ENCODE results near the gene OR4S2. TPM values are rescaled to one million over a fixed set of nuclear protein-coding genes. Genes with fewer than 3 reads are reported as not detected.

OR4S2 gene, protein sequence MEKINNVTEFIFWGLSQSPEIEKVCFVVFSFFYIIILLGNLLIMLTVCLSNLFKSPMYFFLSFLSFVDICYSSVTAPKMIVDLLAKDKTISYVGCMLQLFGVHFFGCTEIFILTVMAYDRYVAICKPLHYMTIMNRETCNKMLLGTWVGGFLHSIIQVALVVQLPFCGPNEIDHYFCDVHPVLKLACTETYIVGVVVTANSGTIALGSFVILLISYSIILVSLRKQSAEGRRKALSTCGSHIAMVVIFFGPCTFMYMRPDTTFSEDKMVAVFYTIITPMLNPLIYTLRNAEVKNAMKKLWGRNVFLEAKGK
- not detected in 2 replicates for total RNA-seq

GRCh38 chr11:55648027-55648426 lies at the start of gene OR4S2:
Gene OR4S2 (plus strand): TSS chr11:55648327. CDS start chr11:55650904, 2,577 bp downstream.
- Mint-ChIP-seq H3K9me3 (peaks cover 27% of the 10 kb centered on the region), H3K36me3 (ENCODE audit: low read depth) (no peaks in the 10 kb centered on the region), H3K27ac (no peak within 1 kb of the TSS), H3K4me1 (no peaks in the 10 kb centered on the region), H3K4me3 (no peak within 1 kb of the TSS), H3K27me3 (no peaks in the 10 kb centered on the region)
- no peak for DNase-seq
- intact Hi-C loops (cut with micrococcal nuclease) = no loop called here

DNA sequence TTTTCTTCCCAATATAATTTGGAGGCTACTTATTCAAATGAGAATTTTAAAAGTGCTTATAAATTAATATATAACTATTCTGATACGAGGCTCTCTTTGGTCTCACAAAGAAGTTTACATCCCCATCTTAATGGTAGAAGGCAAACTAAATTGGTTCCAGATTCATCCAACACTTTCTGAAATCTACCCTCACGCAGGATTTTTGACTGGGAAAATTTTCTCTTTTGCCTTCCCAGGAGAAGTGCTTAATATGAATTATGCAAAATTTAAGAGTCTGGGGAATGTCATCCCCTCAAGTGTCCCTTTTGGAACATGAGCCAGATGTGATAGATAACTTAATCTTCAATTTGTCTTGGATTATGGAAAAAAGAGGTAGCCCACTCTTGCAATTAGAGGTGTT lies 40.6 kb upstream of the OR4S2 start, which contains the start of gene OR4C11:
TSS of gene OR4C11 (minus strand) at position 101 of the 400 bp plus-strand sequence. CDS start 3,272 bp downstream, outside the sequence.
- Mint-ChIP-seq H3K4me1 (no peaks in the 10 kb centered on the region), H3K9me3 (peaks cover 14% of the 10 kb centered on the region), H3K27me3 (no peaks in the 10 kb centered on the region), H3K4me3 (no peak within 1 kb of the TSS), H3K27ac (no peak within 1 kb of the TSS), H3K36me3 (ENCODE audit: low read depth) (no peaks in the 10 kb centered on the region)
- intact Hi-C loops (cut with micrococcal nuclease) = no loop called here
- no peak for DNase-seq

DNA sequence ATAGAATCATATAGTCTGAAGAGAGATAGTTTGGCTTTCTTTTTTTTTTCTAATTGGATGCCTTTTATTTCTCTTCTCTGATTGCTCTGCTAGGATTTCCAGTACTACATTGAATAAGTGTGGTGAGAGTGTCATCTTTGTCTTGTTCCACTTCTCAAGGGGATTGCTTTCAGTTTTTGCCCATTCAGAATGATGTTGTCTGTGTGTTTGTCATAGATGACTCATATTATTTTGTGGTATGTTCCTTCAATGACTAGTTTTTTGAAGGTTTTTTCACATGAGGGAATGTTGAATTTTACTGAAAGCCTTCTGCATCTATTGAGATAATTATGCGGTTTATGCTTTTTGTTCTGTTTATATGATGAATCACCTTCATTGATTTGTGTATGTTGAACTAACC lies 23.6 kb upstream of the OR4S2 start:
- no peak overlapping the region for H3K27ac Mint-ChIP-seq
- H3K27me3 Mint-ChIP-seq = no peaks in the 10 kb centered on the region
- H3K4me3 Mint-ChIP-seq = no peak overlapping the region
- peaks cover 20% of the 10 kb centered on the region for H3K9me3 Mint-ChIP-seq
- no peaks in the 10 kb centered on the region for H3K36me3 Mint-ChIP-seq (ENCODE audit: low read depth)
- no peak for DNase-seq
- no peaks in the 10 kb centered on the region for H3K4me1 Mint-ChIP-seq
- intact Hi-C loops (cut with micrococcal nuclease) = no loop called here

- Mint-ChIP-seq H3K27me3 (no peaks in the 10 kb centered on the region), H3K9me3 (peaks cover 12% of the 10 kb centered on the region), H3K4me1 (no peaks in the 10 kb centered on the region), H3K27ac (no peak within 1 kb of the TSS), H3K4me3 (no peak within 1 kb of the TSS), H3K36me3 (ENCODE audit: low read depth) (no peaks in the 10 kb centered on the region)
- DNase-seq = no peak
- intact Hi-C loops (cut with micrococcal nuclease) = no loop called here
Measured at GRCh38 chr11:55634813-55635212, 13.3 kb upstream of the OR4S2 start, which contains the start of gene OR4P4. Gene OR4P4 (plus strand): TSS chr11:55635113.

- no peaks in the 10 kb centered on the region for H3K36me3 Mint-ChIP-seq (ENCODE audit: low read depth)
- no peak overlapping the region for H3K4me3 Mint-ChIP-seq
- H3K27me3 Mint-ChIP-seq = no peaks in the 10 kb centered on the region
- H3K9me3 Mint-ChIP-seq = peaks cover 20% of the 10 kb centered on the region
- H3K27ac Mint-ChIP-seq = no peak overlapping the region
- intact Hi-C loops (cut with micrococcal nuclease) = no loop called here
- H3K4me1 Mint-ChIP-seq = no peaks in the 10 kb centered on the region
- DNase-seq = no peak
Measured at GRCh38 chr11:55652560-55652959, 4.4 kb downstream of the OR4S2 start.

DNA sequence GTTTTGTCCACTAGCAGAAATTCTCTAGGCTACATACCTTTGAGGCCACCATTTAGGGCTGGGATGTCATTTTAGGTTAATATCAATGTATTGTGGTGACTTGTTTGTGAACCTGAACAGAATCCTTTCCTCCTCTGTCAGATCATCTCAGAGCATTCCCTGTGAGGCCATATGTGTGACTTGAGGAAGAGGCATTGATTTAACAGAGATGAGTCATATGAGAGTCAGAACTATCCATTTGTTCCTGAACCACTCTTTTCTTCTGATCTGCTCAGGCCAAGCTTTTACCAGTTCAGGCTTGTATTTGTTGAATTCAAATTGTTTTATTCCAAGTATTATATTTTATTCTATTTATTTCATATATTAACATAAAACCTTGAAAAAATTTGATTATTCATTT lies 7.0 kb downstream of the OR4S2 start:
- DNase-seq = no peak
- H3K4me1 Mint-ChIP-seq = no peaks in the 10 kb centered on the region
- intact Hi-C loops (cut with micrococcal nuclease) = no loop called here

DNA sequence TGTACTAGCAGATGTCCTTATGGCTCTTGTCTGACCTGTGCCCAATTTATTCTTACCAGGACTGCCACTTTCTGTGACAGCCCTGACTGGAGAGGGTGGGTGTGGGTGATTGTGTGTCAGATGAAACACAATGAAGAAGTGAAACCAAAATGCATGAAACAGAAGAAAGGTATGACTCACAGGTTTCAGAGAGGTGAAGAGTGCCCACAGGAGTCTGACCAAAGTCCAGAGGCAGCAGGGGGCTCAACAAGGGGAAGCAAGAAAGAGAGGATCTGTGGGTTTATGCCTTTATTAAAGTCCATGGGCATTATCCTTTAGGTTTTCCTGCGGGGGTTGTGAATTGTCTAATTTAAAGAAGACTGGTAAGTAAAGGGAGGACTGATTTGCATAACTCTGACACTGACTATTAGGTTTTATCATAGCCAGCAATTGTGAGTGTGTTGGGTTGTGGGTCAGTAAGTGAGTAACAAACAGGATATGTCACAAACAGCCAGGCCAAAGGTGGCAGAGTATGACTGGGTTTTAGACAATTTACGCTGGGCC lies 10.0 kb downstream of the OR4S2 start:
- Mint-ChIP-seq H3K27me3 (no peaks in the 10 kb centered on the region), H3K4me1 (no peaks in the 10 kb centered on the region), H3K27ac (no peak overlapping the region), H3K9me3 (peaks cover 4% of the 10 kb centered on the region), H3K4me3 (no peak overlapping the region), H3K36me3 (ENCODE audit: low read depth) (no peaks in the 10 kb centered on the region)
- intact Hi-C loops (cut with micrococcal nuclease) = no loop called here
- no peak for DNase-seq

More for the DNA sequence above, 7.0 kb downstream of the OR4S2 start:
- Mint-ChIP-seq H3K36me3 (ENCODE audit: low read depth) (no peaks in the 10 kb centered on the region), H3K9me3 (peaks cover 11% of the 10 kb centered on the region), H3K4me3 (no peak overlapping the region), H3K27ac (no peak overlapping the region), H3K27me3 (no peaks in the 10 kb centered on the region)

DNA sequence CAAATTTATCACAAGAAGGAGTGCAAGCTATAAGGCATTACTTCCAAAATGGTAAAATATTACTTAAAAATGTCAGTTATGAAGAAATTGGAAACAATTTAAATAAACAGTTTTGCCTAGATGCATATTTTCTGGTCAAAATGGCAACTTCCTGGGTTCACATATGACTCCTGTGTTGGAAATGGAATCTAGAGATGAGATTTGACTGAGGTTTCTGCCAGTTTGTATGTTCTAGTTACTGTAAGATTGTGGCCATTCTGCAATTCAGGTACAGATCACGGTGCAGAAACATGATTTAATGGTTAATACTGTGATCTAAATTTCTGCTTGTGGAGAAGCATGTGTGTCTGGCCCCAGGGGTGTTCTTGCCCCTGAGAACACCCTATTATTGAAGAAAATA lies 10.5 kb downstream of the OR4S2 start:
- no peaks in the 10 kb centered on the region for H3K27me3 Mint-ChIP-seq
- H3K36me3 Mint-ChIP-seq (ENCODE audit: low read depth) = no peaks in the 10 kb centered on the region
- intact Hi-C loops (cut with micrococcal nuclease) = no loop called here
- H3K4me1 Mint-ChIP-seq = no peaks in the 10 kb centered on the region
- no peak overlapping the region for H3K27ac Mint-ChIP-seq
- DNase-seq = no peak
- H3K9me3 Mint-ChIP-seq = peaks cover 4% of the 10 kb centered on the region
- no peak overlapping the region for H3K4me3 Mint-ChIP-seq

DNA sequence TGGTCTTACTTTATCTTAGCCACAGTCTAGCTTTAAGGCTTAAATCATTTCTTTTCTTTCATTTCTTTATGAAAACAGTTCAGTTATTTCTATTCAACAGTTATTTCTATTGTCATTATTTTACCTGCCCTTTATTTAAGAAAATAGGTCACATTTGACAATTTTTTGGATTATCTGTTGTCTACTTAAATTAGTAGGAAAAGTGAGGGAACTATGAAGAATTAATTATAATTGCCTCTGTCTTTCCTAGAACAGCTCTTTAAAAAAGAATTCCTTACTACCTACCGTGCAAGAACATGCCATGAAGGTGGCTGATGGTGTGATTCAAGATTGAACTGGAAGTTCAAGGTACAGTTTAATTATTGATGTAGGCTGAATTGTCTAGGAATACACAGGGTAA lies 13.8 kb downstream of the OR4S2 start, which contains the start of gene OR4C6:
TSS of gene OR4C6 (plus strand) at position 301 of the 400 bp plus-strand sequence. CDS start 2,966 bp downstream, outside the sequence.
- Mint-ChIP-seq H3K27ac (no peak within 1 kb of the TSS), H3K27me3 (no peaks in the 10 kb centered on the region), H3K36me3 (ENCODE audit: low read depth) (no peaks in the 10 kb centered on the region), H3K4me1 (no peaks in the 10 kb centered on the region), H3K9me3 (no peaks in the 10 kb centered on the region), H3K4me3 (no peak within 1 kb of the TSS)
- no peak for DNase-seq
- intact Hi-C loops (cut with micrococcal nuclease) = no loop called here

GRCh38 chr11:55669376-55669775 lies 21.2 kb downstream of the OR4S2 start:
- DNase-seq = no peak
- H3K27ac Mint-ChIP-seq = no peak overlapping the region
- no peak overlapping the region for H3K4me3 Mint-ChIP-seq
- no peaks in the 10 kb centered on the region for H3K4me1 Mint-ChIP-seq
- intact Hi-C loops (cut with micrococcal nuclease) = no loop called here
- peaks cover 4% of the 10 kb centered on the region for H3K9me3 Mint-ChIP-seq
- no peaks in the 10 kb centered on the region for H3K27me3 Mint-ChIP-seq
- no peaks in the 10 kb centered on the region for H3K36me3 Mint-ChIP-seq (ENCODE audit: low read depth)

GRCh38 chr11:55673860-55674259 lies 25.7 kb downstream of the OR4S2 start:
- H3K36me3 Mint-ChIP-seq (ENCODE audit: low read depth) = no peaks in the 10 kb centered on the region
- H3K27me3 Mint-ChIP-seq = no peaks in the 10 kb centered on the region
- intact Hi-C loops (cut with micrococcal nuclease) = no loop called here
- no peak for DNase-seq
- no peak overlapping the region for H3K4me3 Mint-ChIP-seq
- no peaks in the 10 kb centered on the region for H3K4me1 Mint-ChIP-seq
- no peaks in the 10 kb centered on the region for H3K9me3 Mint-ChIP-seq
- H3K27ac Mint-ChIP-seq = no peak overlapping the region

DNA sequence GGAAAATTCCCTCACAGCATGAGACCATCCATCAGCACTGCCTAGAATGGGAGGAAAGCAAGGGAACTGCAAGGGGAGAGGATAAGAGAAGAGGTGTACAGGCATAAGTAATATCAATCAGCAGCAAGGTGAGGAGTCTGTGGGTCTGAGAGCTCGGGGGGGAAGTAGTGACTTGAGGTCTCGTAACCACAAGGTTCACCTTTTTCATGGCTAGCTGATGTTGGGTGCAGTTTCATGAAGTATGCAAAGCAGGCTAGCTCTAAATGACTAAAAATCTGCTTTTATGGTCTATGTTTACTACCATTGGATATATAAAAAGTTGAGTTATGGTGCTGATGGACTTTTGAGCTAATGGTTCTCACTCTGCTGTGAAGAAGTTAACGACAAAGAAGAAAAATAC lies 49.7 kb downstream of the OR4S2 start:
- Mint-ChIP-seq H3K9me3 (peaks cover 7% of the 10 kb centered on the region), H3K36me3 (ENCODE audit: low read depth) (no peaks in the 10 kb centered on the region), H3K27me3 (no peaks in the 10 kb centered on the region), H3K4me3 (no peak overlapping the region), H3K4me1 (no peaks in the 10 kb centered on the region), H3K27ac (no peak overlapping the region)
- DNase-seq = no peak
- intact Hi-C loops (cut with micrococcal nuclease) = no loop called here

- DNase-seq = no peak
- no peaks in the 10 kb centered on the region for H3K27me3 Mint-ChIP-seq
- no peak overlapping the region for H3K4me3 Mint-ChIP-seq
- no peaks in the 10 kb centered on the region for H3K4me1 Mint-ChIP-seq
- no peak overlapping the region for H3K27ac Mint-ChIP-seq
- peaks cover 3% of the 10 kb centered on the region for H3K9me3 Mint-ChIP-seq
- no peaks in the 10 kb centered on the region for H3K36me3 Mint-ChIP-seq (ENCODE audit: low read depth)
- intact Hi-C loops (cut with micrococcal nuclease) = no loop called here
Measured at GRCh38 chr11:55701429-55701828, 53.3 kb downstream of the OR4S2 start.
